HG03196 (cell line): ENCODE results near the gene FIS1.
"Not testable (repeated sequence)": the region's sequence is repeated elsewhere in the genome, so short reads cannot be mapped to it uniquely, and the experiment has no call there.

ENCODE experiments used
- ATAC-seq: cut with Tn5 transposase; IDR thresholded peaks from one replicate; pipeline ENCODE4 v1.9.1; 2021; ENCODE audit not compliant: unreplicated experiment

FIS1 gene

DNA sequence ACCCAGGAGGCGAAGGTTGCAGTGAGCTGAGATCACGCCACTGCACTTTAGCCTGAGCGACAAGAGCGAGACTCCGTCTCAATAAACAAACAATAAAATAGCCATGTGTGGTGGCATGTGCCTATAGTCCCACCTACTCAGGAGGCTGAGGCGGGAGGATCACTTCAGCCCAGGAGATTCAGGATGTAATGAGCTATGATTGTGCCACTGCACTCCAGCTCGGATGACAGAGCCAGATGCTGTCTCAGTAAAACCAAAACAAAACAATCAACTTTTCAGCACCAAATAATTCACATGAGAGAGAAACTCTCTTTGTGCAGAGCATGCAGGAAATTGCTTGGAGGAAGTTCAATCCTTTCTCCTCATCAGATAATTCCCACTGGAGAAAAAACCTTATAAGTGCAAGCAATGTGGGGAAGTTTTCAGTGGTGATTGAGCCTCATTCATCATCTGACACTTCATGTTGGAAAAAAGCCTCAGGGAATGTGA lies 13.4 kb upstream of the FIS1 start:
- no peak for ATAC-seq

- ATAC-seq, result no peak
Measured at GRCh38 chr7:101255796-101256195, 10.9 kb upstream of the FIS1 start.

DNA sequence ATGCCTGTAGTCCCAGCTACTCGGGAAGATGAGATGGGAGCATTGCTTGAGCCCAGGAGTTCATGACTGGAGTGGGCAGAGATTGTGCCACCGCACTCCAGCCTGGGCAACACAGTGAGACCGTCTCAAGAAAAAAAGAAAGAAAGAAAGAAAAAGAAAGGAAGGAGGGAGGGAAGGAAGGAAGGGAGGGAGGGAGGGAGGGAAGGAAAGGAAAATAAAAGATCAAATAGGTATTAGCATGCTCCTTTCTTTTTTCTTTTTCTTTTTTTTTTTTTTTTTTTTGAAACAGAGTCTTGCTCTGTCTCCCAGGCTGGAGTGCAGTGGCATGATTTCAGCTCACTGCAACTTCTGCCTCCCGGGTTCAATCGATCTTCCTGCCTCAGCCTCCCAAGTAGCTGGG lies 8.3 kb upstream of the FIS1 start:
- not testable (repeated sequence) for ATAC-seq

GRCh38 chr7:101251871-101252659 lies 7.2 kb upstream of the FIS1 start:
- ATAC-seq, result peak; percentile 94

DNA sequence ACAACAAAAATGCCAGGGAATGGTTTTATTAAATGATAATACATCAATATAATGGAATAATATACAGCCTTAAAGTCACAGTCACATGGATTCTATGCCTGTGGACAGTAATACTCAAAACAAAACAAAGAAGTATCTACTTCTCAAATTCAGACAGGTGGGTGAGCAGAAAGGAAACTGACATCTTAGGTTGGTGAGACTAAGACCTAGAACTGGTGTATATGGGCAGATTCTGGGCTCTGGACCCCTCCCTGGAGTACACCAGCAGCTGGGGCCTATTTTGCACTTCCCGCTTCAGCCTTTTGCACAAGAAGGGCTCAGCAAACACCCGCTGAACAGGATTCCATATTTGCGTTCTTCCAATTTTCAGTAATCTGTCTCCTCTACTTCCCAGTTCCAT lies 5.4 kb upstream of the FIS1 start:
- ATAC-seq, result no peak

DNA sequence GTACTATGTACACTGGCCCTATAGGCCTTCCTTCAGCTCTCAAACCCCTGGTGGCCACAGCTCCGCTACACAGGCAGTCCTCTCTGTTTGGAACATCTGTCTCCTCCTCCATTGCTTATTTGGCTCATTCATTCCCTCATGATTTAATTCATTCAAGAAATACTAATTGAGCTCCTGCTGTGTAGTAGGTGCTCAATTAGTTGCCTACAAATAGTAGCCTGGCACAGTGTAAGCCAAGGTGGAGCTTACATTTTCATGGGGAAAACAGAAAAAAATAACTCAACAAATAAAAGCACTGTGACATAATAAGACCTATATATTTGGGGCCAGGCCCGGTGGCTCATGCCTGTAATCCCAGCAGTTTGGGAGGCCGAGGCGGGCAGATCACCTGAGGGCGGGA lies 3.4 kb upstream of the FIS1 start:
- no peak for ATAC-seq

DNA sequence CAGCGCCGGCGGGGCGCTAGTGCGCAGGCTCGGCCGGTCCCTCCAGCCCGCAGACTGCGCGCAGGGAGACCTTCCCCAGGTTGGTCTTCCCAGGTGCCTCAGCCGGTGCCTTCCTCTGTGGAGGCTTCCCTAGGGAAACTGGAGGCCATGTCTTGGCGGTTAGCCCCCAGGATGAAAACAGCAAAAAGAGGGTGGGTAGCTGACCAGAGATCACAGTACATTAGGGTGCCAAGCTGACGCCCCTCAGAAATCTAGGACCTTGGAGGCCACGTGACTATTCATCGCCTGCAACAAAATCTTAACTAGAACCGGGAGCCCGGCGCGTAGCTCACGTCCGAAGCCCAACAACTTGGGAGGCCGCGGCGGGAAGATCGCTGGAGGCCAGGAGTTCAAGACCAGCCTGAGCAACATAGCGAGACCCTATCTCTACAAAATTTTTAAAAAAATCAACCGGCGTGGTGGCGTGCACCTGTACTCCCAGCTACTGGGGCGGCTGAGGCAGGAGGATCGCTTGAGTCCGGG lies 327 bp upstream of the FIS1 start:
- no peak for ATAC-seq

DNA sequence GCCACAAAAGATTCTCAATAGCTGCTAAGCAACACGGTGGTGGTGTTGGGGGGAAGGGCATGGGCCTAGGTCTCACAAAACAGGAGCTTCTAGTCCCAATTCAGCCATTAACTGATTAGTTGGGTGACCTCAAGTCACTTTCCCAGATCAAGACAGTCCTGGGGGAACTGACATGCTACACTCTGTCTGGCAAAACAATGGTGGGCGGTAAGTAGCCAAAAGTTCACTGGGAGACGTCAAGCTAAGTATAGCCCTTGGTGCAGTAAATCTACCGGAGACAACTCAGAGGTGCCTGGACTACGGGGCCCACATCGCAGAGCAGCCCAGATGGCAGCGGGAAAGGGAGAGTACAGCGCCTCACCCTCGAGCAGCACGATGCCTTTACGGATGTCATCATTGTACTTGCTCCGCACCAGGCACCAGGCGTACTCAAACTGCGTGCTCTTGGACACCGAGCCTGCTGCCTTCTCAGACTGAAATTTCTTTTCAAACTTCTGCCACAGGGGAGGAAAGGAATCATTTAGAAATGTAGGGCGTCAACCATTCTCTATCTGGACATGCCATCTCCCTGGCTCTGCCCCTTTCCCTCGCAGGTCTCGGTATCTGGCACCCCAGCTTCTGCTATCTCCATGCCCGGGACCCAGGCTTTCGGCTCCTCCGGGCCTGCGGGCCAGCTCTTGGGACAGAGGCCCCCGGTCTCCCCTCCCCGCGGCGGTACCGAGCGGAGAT lies 1.1 kb downstream of the FIS1 start:
- ATAC-seq, result no peak

- no peak for ATAC-seq
Measured at GRCh38 chr7:101241443-101242349, 3.2 kb downstream of the FIS1 start.

DNA sequence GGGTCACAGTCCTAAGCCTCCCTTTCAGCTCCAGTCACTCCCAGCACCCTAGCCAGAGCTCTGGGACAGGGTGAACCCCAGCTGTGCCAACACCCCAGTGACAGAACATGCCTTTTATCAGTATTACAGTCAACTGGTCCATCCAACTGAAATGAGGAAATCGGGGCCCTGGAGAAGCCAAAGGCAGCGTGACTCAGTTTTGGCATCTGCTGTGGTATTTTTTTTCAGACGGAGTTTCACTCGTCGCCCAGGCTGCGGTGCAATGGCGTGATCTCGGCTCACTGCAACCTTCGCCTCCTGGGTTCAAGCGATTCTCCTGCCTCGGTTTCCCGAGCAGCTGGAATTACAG lies 3.9 kb downstream of the FIS1 start:
- no peak for ATAC-seq

DNA sequence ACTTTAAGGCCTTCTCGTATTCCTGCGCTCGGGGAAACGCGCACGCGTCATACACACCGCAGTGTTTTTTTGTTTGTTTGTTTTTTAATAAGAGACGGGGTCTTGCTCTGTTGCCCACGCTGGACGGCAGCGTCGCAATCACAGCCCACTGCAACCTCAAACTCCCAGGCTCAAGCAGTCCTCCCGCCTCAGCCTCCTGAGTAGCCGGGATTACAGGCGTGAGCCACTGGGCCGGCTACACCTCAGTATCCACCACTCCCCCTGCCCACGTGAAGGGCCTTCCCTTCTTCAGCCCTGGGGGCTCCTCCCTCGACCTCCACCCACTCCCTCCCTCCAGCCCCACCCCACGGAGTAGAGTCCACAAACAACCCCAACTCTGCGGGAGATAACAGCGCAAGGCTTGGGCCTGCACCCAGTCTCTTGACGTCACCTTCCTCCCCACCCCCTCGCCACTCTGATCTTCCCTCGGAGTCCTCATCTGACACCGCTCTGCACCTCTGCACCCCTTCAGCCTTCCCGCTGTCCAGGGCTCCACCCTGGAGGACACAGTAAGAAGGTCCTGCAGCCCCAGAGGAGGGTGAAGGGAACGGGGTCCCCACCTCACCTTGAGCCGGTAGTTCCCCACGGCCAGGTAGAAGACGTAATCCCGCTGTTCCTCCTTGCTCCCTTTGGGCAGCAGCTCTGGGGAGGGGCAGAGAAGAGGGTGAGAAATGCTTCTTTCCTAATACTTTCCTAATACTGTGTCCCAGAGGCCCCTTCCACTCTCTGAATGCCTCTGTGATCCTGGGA lies 4.5 kb downstream of the FIS1 start:
- ATAC-seq, result no peak

DNA sequence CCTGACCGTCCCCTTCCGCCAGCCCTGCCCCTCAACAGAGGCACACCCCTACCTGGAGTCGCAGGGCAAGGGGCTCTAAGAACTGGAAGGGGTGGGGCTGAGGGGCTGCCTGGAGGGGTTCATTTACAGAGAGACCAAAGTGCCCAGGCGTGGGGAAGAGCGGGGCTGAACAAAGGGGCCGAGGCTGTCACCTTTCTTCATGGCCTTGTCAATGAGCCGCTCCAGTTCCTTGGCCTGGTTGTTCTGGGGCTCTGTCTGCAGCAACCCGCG lies 5.0 kb downstream of the FIS1 start:
- ATAC-seq, result no peak

DNA sequence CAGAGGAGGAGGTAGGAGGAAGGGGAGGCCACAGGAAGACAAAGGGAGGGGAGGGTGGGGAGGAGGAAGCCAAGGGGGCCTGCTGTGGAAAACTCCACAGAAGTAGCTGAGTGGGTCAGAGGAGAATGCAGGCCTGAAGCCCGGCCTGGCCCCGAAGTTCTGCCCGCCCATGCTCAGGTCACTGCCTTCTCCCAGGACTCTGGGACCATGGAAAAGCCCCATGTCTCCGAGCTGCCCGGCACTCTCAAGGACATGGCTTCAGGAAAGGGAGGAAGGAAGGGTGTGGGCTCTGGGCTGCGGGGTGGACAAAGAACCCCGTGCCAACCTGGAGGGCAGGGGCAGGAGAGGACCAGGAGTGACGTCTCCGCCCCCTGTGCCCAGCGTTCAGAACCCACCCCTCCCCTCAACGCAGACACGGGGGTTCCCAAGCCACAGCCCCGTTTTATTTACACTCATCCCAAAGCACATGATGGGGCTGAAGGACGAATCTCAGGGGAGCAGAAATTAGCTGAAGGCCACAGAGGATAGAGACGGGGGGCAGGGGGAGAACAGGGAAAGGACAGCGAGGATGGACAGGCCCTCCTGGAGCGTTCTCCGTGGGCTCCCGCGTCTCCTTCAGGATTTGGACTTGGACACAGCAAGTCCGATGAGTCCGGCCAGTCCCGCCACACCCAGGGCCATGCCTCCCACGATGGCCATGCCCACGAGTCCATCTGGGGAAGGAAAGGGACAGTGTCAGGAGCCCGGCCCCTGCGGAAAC lies 5.5 kb downstream of the FIS1 start:
- no peak for ATAC-seq

DNA sequence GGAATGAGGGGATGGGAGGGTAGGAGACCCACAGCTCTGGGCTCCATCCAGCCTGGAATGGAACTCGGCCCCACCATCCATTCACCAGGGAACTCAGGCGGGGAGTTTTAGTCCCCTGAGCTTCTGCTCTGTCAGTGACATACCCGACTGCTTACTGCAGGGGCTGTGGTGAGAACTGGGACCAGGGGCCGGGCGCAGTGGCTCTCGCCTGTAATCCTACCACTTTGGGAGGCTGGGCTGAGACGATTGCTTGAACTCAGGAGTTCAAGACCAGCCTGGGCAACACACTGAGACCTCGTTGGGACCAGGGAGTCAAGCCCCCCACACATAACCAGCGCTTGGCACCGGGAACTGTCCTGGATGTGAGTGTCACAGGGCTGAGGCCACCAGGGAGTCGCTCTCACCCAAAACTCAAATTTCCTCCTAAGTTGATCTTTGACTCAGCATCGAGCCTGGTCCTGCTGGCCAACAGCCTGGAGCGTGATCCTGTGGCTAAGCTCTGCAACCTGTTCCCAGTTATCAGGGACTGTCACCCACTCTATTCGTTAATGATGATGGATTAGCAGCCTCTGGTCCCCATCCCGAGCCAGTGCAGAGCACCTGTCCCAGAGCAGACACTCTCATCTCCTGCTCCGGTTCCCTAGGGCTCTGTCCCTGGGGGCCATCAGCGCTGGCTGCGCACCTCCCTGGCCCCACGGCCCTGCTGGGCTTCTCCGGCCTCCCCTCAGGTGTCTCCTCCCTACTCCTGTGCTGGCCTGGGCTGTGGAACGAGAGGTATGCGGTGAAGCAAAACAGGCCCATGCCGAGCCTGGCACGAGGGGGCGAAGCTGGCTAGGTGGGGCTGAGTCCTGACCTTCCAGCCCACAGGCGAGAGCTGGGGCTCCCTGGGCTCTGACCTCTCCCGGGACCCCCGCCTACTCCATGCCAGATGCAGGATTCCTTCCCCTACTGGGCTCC lies 6.4 kb downstream of the FIS1 start:
- no peak for ATAC-seq

DNA sequence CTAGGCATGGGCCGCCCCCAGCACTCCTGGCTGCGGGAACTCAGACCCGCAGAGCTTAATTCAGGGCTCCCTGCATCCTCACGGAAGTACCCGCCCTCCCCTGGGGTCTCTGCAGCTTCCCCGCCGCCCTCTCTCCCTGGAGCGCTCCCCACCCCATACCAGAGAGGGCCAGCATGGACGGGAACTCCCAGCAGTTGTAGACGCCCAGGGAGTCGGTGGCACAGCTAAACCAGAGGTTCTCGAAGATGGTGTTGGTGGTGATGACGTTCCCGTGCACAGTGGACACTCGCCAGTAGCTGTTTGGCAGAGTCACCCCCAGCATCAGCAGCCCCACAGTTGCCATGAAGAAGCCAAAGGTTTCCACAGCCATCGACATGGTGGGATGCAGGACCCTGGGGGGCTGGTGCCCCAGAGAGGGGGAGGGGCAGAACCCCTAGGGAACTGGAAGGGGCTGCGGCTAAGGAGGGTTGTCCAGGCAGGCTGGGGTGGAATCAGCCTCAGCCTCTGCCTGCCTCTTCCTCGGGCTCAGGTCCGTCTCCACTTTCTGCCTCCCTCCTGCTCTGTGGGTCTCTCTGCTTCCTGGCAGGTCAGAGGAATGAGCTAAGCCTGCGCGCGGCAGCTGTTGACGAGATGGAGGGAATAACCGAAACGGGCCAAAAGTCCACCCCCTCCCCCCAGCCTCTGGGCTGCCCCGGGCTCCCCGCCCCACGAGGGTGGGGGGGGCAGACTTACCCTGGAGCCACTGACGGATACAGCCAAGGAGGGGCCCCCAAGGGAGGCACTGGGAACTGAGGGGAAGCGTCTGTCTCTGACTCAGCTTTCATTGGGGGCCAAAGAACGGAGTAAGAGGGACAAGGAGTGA lies 7.4 kb downstream of the FIS1 start, which contains the start of gene CLDN15:
Gene CLDN15 (minus strand): TSS at position 597 of the 862 bp plus-strand sequence. CDS start 221 bp downstream, at position 376.
- no peak for ATAC-seq

DNA sequence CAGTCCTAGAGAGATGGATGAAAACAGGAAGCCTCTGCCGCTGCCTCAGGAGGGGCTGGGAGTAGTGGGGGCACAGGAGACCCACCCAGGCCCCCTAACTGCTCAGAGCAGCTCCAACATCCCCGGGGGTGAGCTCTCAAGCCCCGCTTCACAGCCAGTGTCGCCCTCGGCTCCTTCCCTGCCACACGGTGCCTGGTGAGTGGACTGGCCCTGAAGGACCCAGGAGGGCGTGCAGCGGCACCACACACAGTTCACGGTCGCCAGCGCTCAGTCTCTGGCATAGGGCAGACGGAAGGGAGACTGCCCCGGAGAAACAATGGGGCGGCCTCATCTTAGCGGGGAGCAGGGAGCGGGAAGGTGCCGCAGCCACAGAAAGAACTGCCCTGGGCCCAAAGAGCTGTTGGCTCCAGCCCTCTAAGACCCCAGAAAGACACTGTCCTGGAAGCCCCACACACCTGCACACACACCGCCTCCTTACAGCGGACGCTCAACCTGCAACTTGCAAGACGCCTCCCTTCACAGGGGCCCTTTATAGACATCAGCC lies 8.5 kb downstream of the FIS1 start:
- no peak for ATAC-seq

GRCh38 chr7:101235522-101235921 lies 9.4 kb downstream of the FIS1 start:
- ATAC-seq, result no peak
